ENCODE data around the gene PCDHGB4.
"Not testable (repeated sequence)": the region's sequence is repeated elsewhere in the genome, so short reads cannot be mapped to it uniquely, and the experiment has no call there.

Gene PCDHGB4

DNA sequence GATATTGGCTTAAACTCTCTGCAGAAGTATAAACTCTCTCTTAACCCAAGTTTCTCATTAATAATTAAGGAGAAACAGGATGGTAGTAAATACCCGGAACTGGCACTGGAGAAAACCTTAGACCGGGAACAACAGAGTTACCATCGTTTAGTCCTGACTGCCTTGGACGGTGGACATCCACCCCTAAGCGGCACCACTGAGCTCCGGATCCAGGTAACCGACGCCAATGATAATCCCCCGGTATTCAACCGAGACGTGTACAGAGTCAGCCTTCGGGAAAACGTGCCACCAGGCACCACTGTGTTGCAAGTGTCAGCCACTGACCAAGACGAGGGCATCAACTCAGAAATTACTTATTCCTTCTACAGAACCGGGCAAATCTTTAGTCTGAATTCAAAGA lies 11.1 kb downstream of the PCDHGB4 start:
- Histone ChIP-seq H3K9ac (no peak overlapping the region), H3K4me3 (no peak overlapping the region), H3K27me3 (no peaks in the 10 kb centered on the region), H3K9me3 (peaks cover 58% of the 10 kb centered on the region), H3K27ac (no peak overlapping the region), H3K4me2 (no peak overlapping the region), H4K20me1 (no peaks in the 10 kb centered on the region), H3K4me1 (no peaks in the 10 kb centered on the region), H3K36me3 (no peaks in the 10 kb centered on the region)
- TF ChIP-seq Cebpa-rat (IDR thresholded peaks at IDR 0.05) = no peak

DNA sequence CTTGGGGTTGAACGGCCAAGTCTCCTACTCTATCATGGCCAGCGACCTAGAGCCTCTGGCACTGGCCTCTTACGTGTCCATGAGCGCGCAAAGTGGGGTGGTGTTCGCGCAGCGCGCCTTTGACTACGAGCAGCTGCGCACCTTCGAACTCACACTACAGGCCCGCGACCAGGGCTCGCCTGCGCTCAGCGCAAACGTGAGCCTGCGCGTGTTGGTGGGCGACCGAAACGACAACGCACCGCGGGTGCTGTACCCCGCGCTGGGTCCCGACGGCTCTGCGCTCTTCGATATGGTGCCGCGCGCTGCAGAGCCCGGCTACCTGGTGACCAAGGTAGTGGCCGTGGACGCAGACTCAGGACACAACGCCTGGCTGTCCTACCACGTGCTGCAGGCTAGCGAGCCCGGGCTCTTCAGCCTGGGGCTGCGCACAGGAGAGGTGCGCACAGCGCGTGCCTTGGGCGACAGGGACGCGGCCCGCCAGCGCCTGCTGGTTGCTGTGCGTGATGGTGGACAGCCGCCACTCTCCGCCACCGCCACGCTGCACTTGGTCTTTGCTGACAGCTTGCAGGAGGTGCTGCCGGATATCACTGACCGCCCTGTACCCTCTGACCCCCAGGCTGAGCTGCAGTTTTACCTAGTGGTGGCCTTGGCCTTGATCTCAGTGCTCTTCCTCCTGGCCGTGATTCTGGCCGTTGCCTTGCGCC lies 12.2 kb downstream of the PCDHGB4 start:
- TF ChIP-seq Cebpa-rat (IDR thresholded peaks at IDR 0.05) = no peak
- Histone ChIP-seq H3K4me3 (no peak overlapping the region), H3K4me2 (no peak overlapping the region), H3K27me3 (no peaks in the 10 kb centered on the region), H3K36me3 (no peaks in the 10 kb centered on the region), H3K9ac (no peak overlapping the region), H3K27ac (no peak overlapping the region), H4K20me1 (no peaks in the 10 kb centered on the region), H3K4me1 (no peaks in the 10 kb centered on the region), H3K9me3 (peaks cover 47% of the 10 kb centered on the region)

DNA sequence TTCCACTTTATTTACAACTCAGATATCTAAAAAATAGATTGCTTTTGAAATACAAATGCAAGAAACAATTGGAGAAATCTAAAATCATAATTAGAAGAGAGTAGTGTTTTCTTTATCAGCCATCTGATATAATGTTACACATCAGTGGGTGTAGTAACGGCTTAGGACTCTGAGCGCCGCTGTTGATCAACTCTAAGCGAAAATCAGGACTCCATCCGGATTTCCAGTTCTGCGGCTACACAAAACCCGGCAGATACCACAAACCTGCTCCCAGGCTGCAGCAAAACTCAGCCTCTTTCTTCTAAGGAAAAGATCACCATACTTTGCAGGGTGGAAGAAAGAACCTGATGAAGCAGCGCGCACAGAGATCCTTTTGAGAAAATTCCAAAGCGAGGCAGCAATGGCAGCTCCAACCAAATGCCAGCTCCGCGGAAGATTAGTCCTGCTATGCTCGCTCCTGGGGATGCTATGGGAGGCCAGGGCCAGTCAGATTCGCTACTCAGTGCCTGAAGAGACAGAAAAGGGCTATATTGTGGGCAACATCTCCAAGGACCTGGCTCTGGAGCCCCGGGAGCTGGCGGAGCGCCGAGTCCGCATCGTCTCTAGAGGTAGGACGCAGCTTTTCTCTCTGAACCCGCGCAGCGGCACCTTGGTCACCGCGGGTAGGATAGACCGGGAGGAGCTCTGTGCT lies 15.2 kb downstream of the PCDHGB4 start, which contains the start of gene PCDHGA9:
Gene PCDHGA9 (plus strand): TSS at position 226 of the 691 bp plus-strand sequence. CDS start 175 bp downstream, at position 401.
- no peak within 1 kb of the TSS for H3K4me2 ChIP-seq
- no peak within 1 kb of the TSS for H3K9ac ChIP-seq
- H4K20me1 ChIP-seq = no peaks in the 10 kb centered on the region
- no peak within 1 kb of the TSS for H3K4me3 ChIP-seq
- no peaks in the 10 kb centered on the region for H3K27me3 ChIP-seq
- H3K4me1 ChIP-seq = no peaks in the 10 kb centered on the region
- TF ChIP-seq Cebpa-rat (IDR thresholded peaks at IDR 0.05) = no peak
- peaks cover 44% of the 10 kb centered on the region for H3K9me3 ChIP-seq
- H3K36me3 ChIP-seq = no peaks in the 10 kb centered on the region
- no peak within 1 kb of the TSS for H3K27ac ChIP-seq

DNA sequence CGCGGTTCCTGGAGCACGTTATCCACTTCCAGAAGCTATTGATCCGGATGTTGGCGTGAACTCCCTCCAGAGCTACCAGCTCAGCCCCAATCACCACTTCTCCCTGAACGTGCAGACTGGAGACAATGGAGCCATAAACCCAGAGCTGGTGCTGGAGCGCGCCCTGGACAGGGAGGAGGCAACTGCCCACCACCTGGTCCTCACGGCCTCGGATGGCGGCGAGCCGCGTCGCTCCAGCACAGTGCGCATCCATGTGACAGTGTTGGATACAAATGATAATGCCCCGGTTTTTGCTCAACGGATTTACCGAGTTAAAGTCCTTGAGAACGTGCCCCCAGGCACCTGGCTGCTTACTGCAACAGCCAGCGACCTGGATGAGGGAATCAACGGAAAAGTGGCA lies 15.9 kb downstream of the PCDHGB4 start:
- TF ChIP-seq Cebpa-rat (IDR thresholded peaks at IDR 0.05) = no peak
- Histone ChIP-seq H3K4me3 (no peak overlapping the region), H3K27me3 (no peaks in the 10 kb centered on the region), H3K9ac (no peak overlapping the region), H3K4me1 (no peaks in the 10 kb centered on the region), H3K27ac (no peak overlapping the region), H3K9me3 (peaks cover 48% of the 10 kb centered on the region), H3K4me2 (no peak overlapping the region), H4K20me1 (no peaks in the 10 kb centered on the region), H3K36me3 (no peaks in the 10 kb centered on the region)

DNA sequence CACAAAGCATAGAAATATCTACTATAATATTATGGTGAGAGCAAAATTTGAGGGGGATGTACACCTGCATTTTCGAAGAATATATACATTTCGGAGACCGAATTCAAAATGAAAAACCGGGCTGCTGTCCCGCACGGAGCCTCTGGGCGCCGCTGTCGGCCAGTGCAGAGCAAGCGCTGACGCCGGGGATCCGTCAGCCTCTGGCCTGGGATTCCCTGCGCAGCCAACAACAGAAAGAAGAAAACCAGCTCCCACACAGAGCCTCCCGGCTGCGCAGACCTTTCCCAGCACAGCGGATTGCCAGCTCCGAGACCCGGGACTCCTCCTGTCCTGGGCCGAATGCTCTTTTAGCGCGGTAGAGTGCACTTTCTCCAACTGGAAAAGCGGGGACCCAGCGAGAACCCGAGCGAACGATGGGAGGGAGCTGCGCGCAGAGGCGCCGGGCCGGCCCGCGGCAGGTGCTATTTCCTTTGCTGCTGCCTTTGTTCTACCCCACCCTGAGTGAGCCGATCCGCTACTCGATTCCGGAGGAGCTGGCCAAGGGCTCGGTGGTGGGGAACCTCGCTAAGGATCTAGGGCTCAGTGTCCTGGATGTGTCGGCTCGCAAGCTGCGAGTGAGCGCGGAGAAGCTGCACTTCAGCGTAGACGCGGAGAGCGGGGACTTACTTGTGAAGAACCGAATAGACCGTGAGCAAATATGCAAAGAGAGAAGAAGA lies 20.4 kb downstream of the PCDHGB4 start, which contains the start of gene PCDHGB6:
Gene PCDHGB6 (plus strand): TSS at position 232 of the 716 bp plus-strand sequence. CDS start 182 bp downstream, at position 414.
- not testable (repeated sequence) for H3K27me3 ChIP-seq, H3K4me1 ChIP-seq, H3K36me3 ChIP-seq, H4K20me1 ChIP-seq, H3K27ac ChIP-seq, H3K4me3 ChIP-seq, H3K4me2 ChIP-seq, H3K9ac ChIP-seq
- peaks cover 40% of the 10 kb centered on the region for H3K9me3 ChIP-seq

DNA sequence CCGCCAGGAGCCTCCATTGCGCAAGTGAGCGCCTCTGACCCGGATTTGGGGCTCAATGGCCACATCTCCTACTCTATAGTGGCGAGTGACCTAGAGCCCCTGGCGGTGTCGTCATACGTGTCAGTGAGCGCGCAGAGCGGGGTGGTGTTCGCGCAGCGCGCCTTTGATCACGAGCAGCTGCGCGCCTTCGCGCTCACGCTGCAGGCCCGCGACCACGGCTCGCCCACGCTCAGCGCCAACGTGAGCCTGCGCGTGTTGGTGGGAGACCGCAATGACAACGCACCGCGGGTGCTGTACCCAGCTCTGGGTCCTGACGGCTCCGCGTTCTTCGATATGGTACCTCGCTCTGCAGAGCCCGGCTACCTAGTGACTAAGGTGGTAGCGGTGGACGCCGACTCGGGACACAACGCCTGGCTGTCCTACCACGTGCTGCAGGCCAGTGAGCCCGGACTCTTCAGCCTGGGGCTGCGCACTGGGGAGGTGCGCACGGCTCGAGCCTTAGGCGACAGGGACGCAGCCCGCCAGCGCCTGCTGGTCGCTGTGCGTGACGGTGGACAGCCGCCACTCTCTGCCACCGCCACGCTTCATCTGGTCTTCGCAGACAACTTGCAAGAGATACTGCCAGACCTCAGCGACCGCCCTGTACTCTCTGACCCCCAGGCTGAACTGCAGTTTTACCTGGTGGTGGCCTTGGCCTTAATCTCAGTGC lies 22.3 kb downstream of the PCDHGB4 start:
- H3K9me3 ChIP-seq = peaks cover 36% of the 10 kb centered on the region
- H3K36me3 ChIP-seq = no peaks in the 10 kb centered on the region
- H3K4me3 ChIP-seq = no peak overlapping the region
- peaks cover 6% of the 10 kb centered on the region; the same call in 1 of the 2 replicates for H3K4me1 ChIP-seq
- H3K27me3 ChIP-seq = peaks cover 18% of the 10 kb centered on the region
- no peak for TF ChIP-seq Cebpa-rat (IDR thresholded peaks at IDR 0.05)
- no peak overlapping the region for H3K27ac ChIP-seq
- no peaks in the 10 kb centered on the region for H4K20me1 ChIP-seq
- H3K9ac ChIP-seq = no peak overlapping the region
- H3K4me2 ChIP-seq = no peak overlapping the region

DNA sequence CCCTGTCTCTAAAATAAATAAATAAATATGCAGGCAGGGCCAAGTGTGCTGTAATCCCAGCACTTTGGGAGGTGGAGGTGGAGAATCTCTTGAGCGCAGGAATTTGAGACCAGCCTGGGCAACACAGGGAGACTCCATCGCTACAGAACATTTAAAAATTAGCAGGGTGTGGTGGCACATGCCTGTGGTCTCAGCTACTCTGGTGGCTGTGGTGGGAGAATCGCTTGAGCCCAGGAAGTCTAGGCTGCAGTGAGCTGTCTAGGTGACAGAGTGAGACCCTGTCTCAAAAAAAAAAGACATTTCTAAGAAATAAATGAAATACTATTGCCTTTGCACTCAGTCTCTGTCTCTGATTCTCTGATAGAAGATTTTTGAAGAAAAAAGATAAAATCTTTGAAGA lies 24.1 kb downstream of the PCDHGB4 start:
- no peaks in the 10 kb centered on the region for H3K36me3 ChIP-seq
- peaks cover 40% of the 10 kb centered on the region for H3K9me3 ChIP-seq
- H3K4me2 ChIP-seq = no peak overlapping the region
- no peaks in the 10 kb centered on the region for H4K20me1 ChIP-seq
- no peak for TF ChIP-seq Cebpa-rat (IDR thresholded peaks at IDR 0.05)
- peaks cover 22% of the 10 kb centered on the region for H3K27me3 ChIP-seq
- H3K4me3 ChIP-seq = no peak overlapping the region
- no peak overlapping the region for H3K27ac ChIP-seq
- no peak overlapping the region for H3K9ac ChIP-seq
- peaks cover 19% of the 10 kb centered on the region for H3K4me1 ChIP-seq

DNA sequence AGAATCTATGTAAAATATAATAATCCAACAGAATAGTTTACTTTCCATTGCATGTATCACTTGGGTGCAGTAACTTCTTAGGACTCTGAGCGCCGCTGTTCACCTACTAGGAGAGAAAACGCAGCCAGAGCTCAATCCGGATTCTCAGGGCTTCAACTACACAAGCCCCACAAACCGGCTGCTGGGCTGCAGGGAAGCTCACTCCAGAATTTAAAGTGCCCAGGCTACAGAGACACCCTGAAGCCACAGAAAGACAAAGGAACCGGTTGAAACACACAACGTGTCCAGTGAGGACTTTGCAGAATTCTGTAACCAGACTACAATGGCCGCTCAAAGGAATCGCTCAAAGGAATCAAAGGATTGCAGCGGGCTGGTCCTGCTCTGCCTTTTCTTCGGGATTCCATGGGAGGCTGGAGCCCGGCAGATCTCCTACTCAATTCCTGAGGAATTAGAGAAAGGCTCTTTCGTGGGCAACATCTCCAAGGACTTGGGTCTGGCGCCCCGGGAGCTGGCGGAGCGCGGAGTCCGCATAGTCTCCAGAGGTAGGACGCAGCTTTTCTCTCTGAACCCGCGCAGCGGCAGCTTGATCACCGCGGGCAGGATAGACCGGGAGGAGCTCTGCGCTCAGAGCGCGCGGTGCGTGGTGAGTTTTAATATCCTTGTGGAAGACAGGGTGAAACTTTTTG lies 25.5 kb downstream of the PCDHGB4 start, which contains the start of gene PCDHGA10:
Gene PCDHGA10 (plus strand): TSS at position 134 of the 686 bp plus-strand sequence. CDS start 189 bp downstream, at position 323.
- H3K9ac ChIP-seq = peak within 1 kb of the TSS; percentile 75
- peaks cover 41% of the 10 kb centered on the region for H3K9me3 ChIP-seq
- peaks cover 22% of the 10 kb centered on the region for H3K27me3 ChIP-seq
- no peaks in the 10 kb centered on the region for H3K36me3 ChIP-seq
- H3K4me3 ChIP-seq = peak within 1 kb of the TSS; percentile 66
- H3K27ac ChIP-seq = no peak within 1 kb of the TSS
- peaks cover 19% of the 10 kb centered on the region for H3K4me1 ChIP-seq
- peak within 1 kb of the TSS; percentile 74 for H3K4me2 ChIP-seq
- no peaks in the 10 kb centered on the region for H4K20me1 ChIP-seq
- no peak for TF ChIP-seq Cebpa-rat (IDR thresholded peaks at IDR 0.05)

Data from BLaER1 (cell line).